Erythroblast (primary cell): Measurements from ENCODE around the gene CRTC3.

Source experiments
- DNase-seq, 2 experiments: peaks; one replicate each; lab custom pipeline; 2025; lab: John Stamatoyannopoulos, UW
- GATA1 ChIP-seq: IDR thresholded peaks from 2 replicates; pipeline ENCODE4 v1.6.1; 2011; ENCODE audit warnings: low read depth, mild to moderate bottlenecking, control low read depth, low read length, moderate library complexity
- POLR2A ChIP-seq: IDR thresholded peaks from 2 replicates; pipeline ENCODE4 v1.6.1; 2011; ENCODE audit warnings: mild to moderate bottlenecking, low read length

Gene CRTC3

GRCh38 chr15:90603893-90604292, 74.2 kb downstream of the CRTC3 start:
- peak; percentile 32 to 47 for DNase-seq
- no peak for TF ChIP-seq POLR2A
- no peak for TF ChIP-seq GATA1

- no peak for TF ChIP-seq POLR2A
- TF ChIP-seq GATA1, result no peak
- DNase-seq, result no peak
Observed at GRCh38 chr15:90606641-90607040, 76.9 kb downstream of the CRTC3 start.

- TF ChIP-seq POLR2A (no peak), GATA1 (no peak)
- no peak for DNase-seq
Observed at GRCh38 chr15:90607361-90607760, 77.6 kb downstream of the CRTC3 start.

- no peak for DNase-seq
- no peak for TF ChIP-seq GATA1
- TF ChIP-seq POLR2A, result no peak
Observed at GRCh38 chr15:90609242-90610180, 79.8 kb downstream of the CRTC3 start.

GRCh38 chr15:90610190-90610589, 80.5 kb downstream of the CRTC3 start:
- no peak for DNase-seq
- TF ChIP-seq GATA1 (no peak), POLR2A (no peak)

GRCh38 chr15:90611157-90611556, 81.4 kb downstream of the CRTC3 start:
- DNase-seq, result no peak
- TF ChIP-seq GATA1, result no peak
- TF ChIP-seq POLR2A, result no peak

- no peak for DNase-seq
- TF ChIP-seq GATA1 (no peak), POLR2A (no peak)
Observed at GRCh38 chr15:90617171-90617570, 87.4 kb downstream of the CRTC3 start.

GRCh38 chr15:90617668-90618097, 88.0 kb downstream of the CRTC3 start:
- TF ChIP-seq POLR2A, result no peak
- no peak for TF ChIP-seq GATA1
- peak in 1 of 2 experiments; percentile 50 for DNase-seq

- DNase-seq, result peak; percentile 11 to 17
- TF ChIP-seq POLR2A (no peak), GATA1 (no peak)
Observed at GRCh38 chr15:90618330-90619125, 88.8 kb downstream of the CRTC3 start.

- DNase-seq, result peak in 1 of 2 experiments; percentile 18
- TF ChIP-seq GATA1 (no peak), POLR2A (no peak)
Observed at GRCh38 chr15:90619468-90619867, 89.7 kb downstream of the CRTC3 start.

- peak in 1 of 2 experiments; percentile 19 for DNase-seq
- TF ChIP-seq GATA1 (no peak), POLR2A (no peak)
Observed at GRCh38 chr15:90619939-90620338, 90.2 kb downstream of the CRTC3 start.

- peak; percentile 62 to 63 for DNase-seq
- TF ChIP-seq GATA1, result no peak
- no peak for TF ChIP-seq POLR2A
Observed at GRCh38 chr15:90620379-90621067, 90.8 kb downstream of the CRTC3 start.

- TF ChIP-seq POLR2A (no peak), GATA1 (no peak)
- no peak for DNase-seq
Observed at GRCh38 chr15:90623854-90624253, 94.1 kb downstream of the CRTC3 start.
